HEK293 (cell line): ENCODE measurements around the gene LDB2.

Source experiments
- CTCF ChIA-PET: fragments of 350-600 bp; formaldehyde crosslinking; extraction: SDS; loops from one replicate; lab custom pipeline; 2021; ENCODE audit warnings: antibody characterized with exemption; lab: Yijun Ruan, JAX
- POLR2A ChIA-PET: fragments of 300-600 bp; formaldehyde crosslinking; extraction: SDS; loops from one replicate; lab custom pipeline; 2020; ENCODE audit warnings: antibody characterized with exemption, inconsistent platforms; lab: Yijun Ruan, JAX
- H3K27ac ChIP-seq: fragments of 200-500 bp; sonication (Bioruptor generic); 2 replicates; pipeline ENCODE4 v1.5.1; 2014; ENCODE audit warnings: low read depth, low read length, control low read depth, inconsistent platforms; ENCODE audit errors: extremely low read depth
- H3K36me3 ChIP-seq, 2 experiments: fragments of 200-500 bp in 1 of 2; sonication (Bioruptor generic) in 1 of 2; 1 replicate in 1 of 2; 2 replicates in 1 of 2; pipeline ENCODE4 v1.5.1; 2014 to 2017; ENCODE audit warnings: inconsistent platforms in 2 of 2, low read length in 2 of 2; ENCODE audit not compliant: control insufficient read depth in 2 of 2, insufficient read depth in 1 of 2
- H3K4me1 ChIP-seq: fragments of 200-500 bp; sonication (Bioruptor generic); 2 replicates; pipeline ENCODE4 v1.5.1; 2014; ENCODE audit warnings: mild to moderate bottlenecking, low read length, inconsistent platforms; ENCODE audit not compliant: control insufficient read depth, insufficient read depth
- H3K4me3 ChIP-seq: 2 replicates; pipeline ENCODE4 v1.5.1; 2011; ENCODE audit warnings: low read depth, mild to moderate bottlenecking, control low read depth, low read length, moderate library complexity
- H3K9me3 ChIP-seq: fragments of 200-500 bp; sonication (Bioruptor generic); 2 replicates; pipeline ENCODE4 v1.5.1; 2014; ENCODE audit warnings: low read depth, low read length, inconsistent platforms; ENCODE audit not compliant: control insufficient read depth, insufficient read depth
- YY1 ChIP-seq: fragments of 450-650 bp; formaldehyde crosslinking; IDR thresholded peaks from 2 replicates; pipeline ENCODE4 v1.5.1; 2018; ENCODE audit warnings: missing biosample characterization, missing genetic modification characterization
- ZBTB1 ChIP-seq: fragments of 450-650 bp; formaldehyde crosslinking; IDR thresholded peaks from 2 replicates; pipeline ENCODE4 v1.5.1; 2016; ENCODE audit warnings: missing biosample characterization, missing genetic modification characterization
- ZBTB26 ChIP-seq: fragments of 450-650 bp; formaldehyde crosslinking; optimal IDR thresholded peaks from 2 replicates; pipeline ENCODE3; 2016; ENCODE audit warnings: missing biosample characterization, mild to moderate bottlenecking, missing genetic modification characterization
- ZEB2 ChIP-seq: fragments of 450-650 bp; formaldehyde crosslinking; IDR thresholded peaks from 2 replicates; pipeline ENCODE4 v1.5.1; 2016; ENCODE audit warnings: missing biosample characterization, missing genetic modification characterization
- ZNF138 ChIP-seq: fragments of 450-650 bp; formaldehyde crosslinking; IDR thresholded peaks from 2 replicates; pipeline ENCODE4 v1.5.1; 2016; ENCODE audit warnings: missing biosample characterization, missing genetic modification characterization, borderline replicate concordance
- ZNF155 ChIP-seq: fragments of 450-650 bp; formaldehyde crosslinking; IDR thresholded peaks from 2 replicates; pipeline ENCODE4 v1.5.1; 2016; ENCODE audit warnings: missing biosample characterization, missing genetic modification characterization
- ZNF18 ChIP-seq: fragments of 450-650 bp; formaldehyde crosslinking; IDR thresholded peaks from 2 replicates; pipeline ENCODE4 v1.5.1; 2016; ENCODE audit warnings: missing biosample characterization, missing genetic modification characterization
- ZNF2 ChIP-seq: fragments of 450-650 bp; formaldehyde crosslinking; IDR thresholded peaks from 2 replicates; pipeline ENCODE4 v1.5.1; 2016; ENCODE audit warnings: missing biosample characterization, missing genetic modification characterization
- ZNF202 ChIP-seq: fragments of 450-650 bp; formaldehyde crosslinking; IDR thresholded peaks from 2 replicates; pipeline ENCODE4 v1.5.1; 2016; ENCODE audit warnings: missing biosample characterization, missing genetic modification characterization, borderline replicate concordance
- ZNF266 ChIP-seq: fragments of 450-650 bp; formaldehyde crosslinking; IDR thresholded peaks from 2 replicates; pipeline ENCODE4 v1.5.1; 2016; ENCODE audit warnings: missing biosample characterization, missing genetic modification characterization, low read depth
- ZNF335 ChIP-seq: fragments of 450-650 bp; formaldehyde crosslinking; conservative IDR thresholded peaks from 2 replicates; pipeline ENCODE4 v1.5.1; 2016; ENCODE audit warnings: missing biosample characterization, missing genetic modification characterization
- ZNF354C ChIP-seq: fragments of 450-650 bp; formaldehyde crosslinking; IDR thresholded peaks from 2 replicates; pipeline ENCODE4 v1.5.1; 2016; ENCODE audit warnings: missing biosample characterization, missing genetic modification characterization, low read depth, borderline replicate concordance
- ZNF37A ChIP-seq: fragments of 450-650 bp; IDR thresholded peaks from 2 replicates; pipeline ENCODE4 v1.5.1; 2018; ENCODE audit warnings: missing biosample characterization, missing genetic modification characterization
- ZNF558 ChIP-seq: fragments of 450-650 bp; formaldehyde crosslinking; IDR thresholded peaks from 2 replicates; pipeline ENCODE4 v1.5.1; 2016; ENCODE audit warnings: missing biosample characterization, missing genetic modification characterization
- ZNF596 ChIP-seq: fragments of 450-650 bp; IDR thresholded peaks from 2 replicates; pipeline ENCODE4 v1.5.0; 2018; ENCODE audit warnings: missing biosample characterization, mild to moderate bottlenecking, missing genetic modification characterization, moderate library complexity
- ZNF660 ChIP-seq: fragments of 450-650 bp; IDR thresholded peaks from 2 replicates; pipeline ENCODE4 v1.5.1; 2018; ENCODE audit warnings: missing biosample characterization, mild to moderate bottlenecking, missing genetic modification characterization
- TF ChIP-seq, protein P1 (sequence below): fragments of 450-650 bp; formaldehyde crosslinking; IDR thresholded peaks from 2 replicates; pipeline ENCODE4 v1.5.1; 2017; ENCODE audit warnings: missing biosample characterization, missing genetic modification characterization
- TF ChIP-seq, protein P2 (sequence below): fragments of 450-650 bp; formaldehyde crosslinking; IDR thresholded peaks from 2 replicates; pipeline ENCODE4 v1.5.1; 2016; ENCODE audit warnings: missing biosample characterization, missing genetic modification characterization

LDB2 gene

DNA sequence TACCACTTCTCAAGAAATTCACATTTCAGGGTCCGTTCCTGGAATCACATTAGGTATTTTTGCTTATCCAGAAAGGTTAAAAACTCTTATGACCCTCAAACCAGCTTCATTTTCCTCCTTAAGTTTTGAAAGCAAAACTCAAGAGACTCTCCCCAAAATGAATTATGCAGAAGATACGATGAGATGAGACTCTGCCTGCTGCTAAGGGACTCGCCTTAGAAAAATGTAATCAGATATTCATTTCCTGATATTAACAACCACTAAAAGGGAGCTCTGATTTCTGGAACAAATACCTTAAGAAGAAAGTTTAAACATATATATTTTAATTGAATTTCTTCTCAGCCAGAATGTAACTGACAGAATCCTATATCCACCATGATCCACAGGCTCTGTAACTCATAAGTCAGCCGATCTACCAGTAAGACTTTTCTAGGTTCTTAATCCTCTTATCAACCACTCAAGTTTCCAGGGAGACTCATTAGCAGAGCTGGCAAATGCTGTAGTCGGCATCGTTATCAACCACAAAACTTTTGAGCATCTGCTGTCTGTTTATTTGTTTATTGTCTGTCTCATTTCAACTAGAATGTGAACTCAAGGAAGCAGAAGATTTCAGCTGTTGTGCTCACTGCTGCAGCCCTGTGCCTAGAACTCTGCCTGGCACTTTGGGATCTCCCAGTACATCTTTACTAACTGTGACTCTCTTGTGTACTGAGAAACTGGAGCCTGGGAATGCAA is 112.5 kb downstream of the LDB2 start:
- no peak overlapping the region for H3K27ac ChIP-seq
- H3K4me1 ChIP-seq: no peaks in the 10 kb centered on the region
- H3K9me3 ChIP-seq: no peaks in the 10 kb centered on the region
- H3K36me3 ChIP-seq: no peaks in the 10 kb centered on the region
- TF ChIP-seq ZNF596 (tag by site-specific recombination) (no peak), ZNF266 (tag by site-specific recombination) (no peak), ZNF138 (tag by site-specific recombination) (no peak), ZNF2 (tag by site-specific recombination) (no peak), ZBTB26 (no peak), ZNF155 (tag by site-specific recombination) (no peak), ZNF558 (tag by site-specific recombination) (no peak), YY1 (tag by site-specific recombination) (no peak), ZNF18 (no peak), ZNF335 (tag by site-specific recombination) (no peak), ZBTB1 (tag by site-specific recombination) (no peak), ZEB2 (tag by site-specific recombination) (no peak)
- TF ChIP-seq, protein P1, sequence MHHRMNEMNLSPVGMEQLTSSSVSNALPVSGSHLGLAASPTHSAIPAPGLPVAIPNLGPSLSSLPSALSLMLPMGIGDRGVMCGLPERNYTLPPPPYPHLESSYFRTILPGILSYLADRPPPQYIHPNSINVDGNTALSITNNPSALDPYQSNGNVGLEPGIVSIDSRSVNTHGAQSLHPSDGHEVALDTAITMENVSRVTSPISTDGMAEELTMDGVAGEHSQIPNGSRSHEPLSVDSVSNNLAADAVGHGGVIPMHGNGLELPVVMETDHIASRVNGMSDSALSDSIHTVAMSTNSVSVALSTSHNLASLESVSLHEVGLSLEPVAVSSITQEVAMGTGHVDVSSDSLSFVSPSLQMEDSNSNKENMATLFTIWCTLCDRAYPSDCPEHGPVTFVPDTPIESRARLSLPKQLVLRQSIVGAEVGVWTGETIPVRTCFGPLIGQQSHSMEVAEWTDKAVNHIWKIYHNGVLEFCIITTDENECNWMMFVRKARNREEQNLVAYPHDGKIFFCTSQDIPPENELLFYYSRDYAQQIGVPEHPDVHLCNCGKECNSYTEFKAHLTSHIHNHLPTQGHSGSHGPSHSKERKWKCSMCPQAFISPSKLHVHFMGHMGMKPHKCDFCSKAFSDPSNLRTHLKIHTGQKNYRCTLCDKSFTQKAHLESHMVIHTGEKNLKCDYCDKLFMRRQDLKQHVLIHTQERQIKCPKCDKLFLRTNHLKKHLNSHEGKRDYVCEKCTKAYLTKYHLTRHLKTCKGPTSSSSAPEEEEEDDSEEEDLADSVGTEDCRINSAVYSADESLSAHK (tag by site-specific recombination): no peak
- no peak overlapping the region for H3K4me3 ChIP-seq
- ChIA-PET CTCF (no interaction called here), POLR2A (no interaction called here)

DNA sequence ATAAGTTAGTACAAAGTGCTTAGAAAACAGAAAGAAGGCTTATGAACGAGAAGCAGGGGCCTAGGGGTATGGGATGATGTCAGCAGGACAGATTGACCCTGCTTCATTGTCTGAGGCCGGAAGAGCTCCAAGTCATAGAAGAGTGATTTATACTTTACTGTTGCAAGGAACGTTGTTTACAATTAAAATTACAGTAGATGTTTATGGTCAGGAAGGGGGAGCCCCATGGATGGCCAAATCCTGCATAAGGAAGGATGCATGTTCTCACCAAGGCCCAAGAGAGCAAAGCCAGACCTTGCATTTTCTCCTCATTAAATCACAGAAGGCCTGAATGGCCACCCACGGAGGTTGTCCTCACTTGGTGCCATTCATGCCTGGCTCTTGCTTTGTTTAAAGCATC is 115.3 kb downstream of the LDB2 start:
- no peaks in the 10 kb centered on the region for H3K4me1 ChIP-seq
- H3K27ac ChIP-seq: no peak overlapping the region
- no peaks in the 10 kb centered on the region for H3K9me3 ChIP-seq
- ChIA-PET POLR2A (no interaction called here), CTCF (no interaction called here)
- no peak overlapping the region for H3K4me3 ChIP-seq
- H3K36me3 ChIP-seq: no peaks in the 10 kb centered on the region
- TF ChIP-seq ZNF37A (tag by site-specific recombination) (no peak), ZNF354C (tag by site-specific recombination) (no peak), ZNF202 (tag by site-specific recombination) (no peak), ZNF660 (no peak)
- TF ChIP-seq, protein P2, sequence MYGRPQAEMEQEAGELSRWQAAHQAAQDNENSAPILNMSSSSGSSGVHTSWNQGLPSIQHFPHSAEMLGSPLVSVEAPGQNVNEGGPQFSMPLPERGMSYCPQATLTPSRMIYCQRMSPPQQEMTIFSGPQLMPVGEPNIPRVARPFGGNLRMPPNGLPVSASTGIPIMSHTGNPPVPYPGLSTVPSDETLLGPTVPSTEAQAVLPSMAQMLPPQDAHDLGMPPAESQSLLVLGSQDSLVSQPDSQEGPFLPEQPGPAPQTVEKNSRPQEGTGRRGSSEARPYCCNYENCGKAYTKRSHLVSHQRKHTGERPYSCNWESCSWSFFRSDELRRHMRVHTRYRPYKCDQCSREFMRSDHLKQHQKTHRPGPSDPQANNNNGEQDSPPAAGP (tag by site-specific recombination): no peak
